Liver (tissue), 3 donors: ENCODE data around the gene SLC38A2.
"Not testable (repeated sequence)": the region's sequence is repeated elsewhere in the genome, so short reads cannot be mapped to it uniquely, and the experiment has no call there.

ENCODE experiments used
- HNF4G ChIP-seq: IDR thresholded peaks from 2 replicates; pipeline ENCODE4 v1.6.1; 2016; ENCODE audit warnings: antibody characterized with exemption
- TF ChIP-seq, protein P1 (sequence below): fragments of 150-350 bp; IDR thresholded peaks from 2 replicates; pipeline ENCODE4 v1.5.1; 2017; ENCODE audit warnings: improper control_type of control experiment, low read depth, low read length; ENCODE audit not compliant: missing input control
- TF ChIP-seq, protein P2 (sequence below): IDR thresholded peaks from 2 replicates; pipeline ENCODE4 v1.6.1; 2016; ENCODE audit warnings: antibody characterized with exemption
- donor health status: healthy.
- donor health status: healthy.

DNA sequence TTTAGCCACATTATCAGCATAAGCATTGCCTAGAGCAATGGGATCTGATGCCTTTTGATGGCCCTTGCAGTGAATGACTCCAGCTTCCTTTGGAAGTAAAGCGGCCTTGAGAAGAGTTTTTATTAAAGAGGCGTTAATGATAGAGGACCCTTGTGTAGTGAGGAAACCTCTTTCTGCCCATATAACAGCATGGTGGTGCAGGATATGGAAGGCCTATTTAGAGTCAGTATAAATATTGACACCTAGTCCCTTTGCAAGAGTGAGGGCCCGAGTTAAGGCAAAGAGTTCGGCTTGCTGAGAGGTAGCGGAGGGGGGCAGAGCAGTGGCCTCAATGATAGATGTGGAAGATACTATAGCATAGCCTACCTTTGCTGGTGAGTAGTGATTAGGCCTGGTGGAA lies 47.5 kb downstream of the SLC38A2 start:
- TF ChIP-seq HNF4G: not testable (repeated sequence)
- TF ChIP-seq, protein P1, sequence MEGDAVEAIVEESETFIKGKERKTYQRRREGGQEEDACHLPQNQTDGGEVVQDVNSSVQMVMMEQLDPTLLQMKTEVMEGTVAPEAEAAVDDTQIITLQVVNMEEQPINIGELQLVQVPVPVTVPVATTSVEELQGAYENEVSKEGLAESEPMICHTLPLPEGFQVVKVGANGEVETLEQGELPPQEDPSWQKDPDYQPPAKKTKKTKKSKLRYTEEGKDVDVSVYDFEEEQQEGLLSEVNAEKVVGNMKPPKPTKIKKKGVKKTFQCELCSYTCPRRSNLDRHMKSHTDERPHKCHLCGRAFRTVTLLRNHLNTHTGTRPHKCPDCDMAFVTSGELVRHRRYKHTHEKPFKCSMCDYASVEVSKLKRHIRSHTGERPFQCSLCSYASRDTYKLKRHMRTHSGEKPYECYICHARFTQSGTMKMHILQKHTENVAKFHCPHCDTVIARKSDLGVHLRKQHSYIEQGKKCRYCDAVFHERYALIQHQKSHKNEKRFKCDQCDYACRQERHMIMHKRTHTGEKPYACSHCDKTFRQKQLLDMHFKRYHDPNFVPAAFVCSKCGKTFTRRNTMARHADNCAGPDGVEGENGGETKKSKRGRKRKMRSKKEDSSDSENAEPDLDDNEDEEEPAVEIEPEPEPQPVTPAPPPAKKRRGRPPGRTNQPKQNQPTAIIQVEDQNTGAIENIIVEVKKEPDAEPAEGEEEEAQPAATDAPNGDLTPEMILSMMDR: not testable (repeated sequence)
- TF ChIP-seq, protein P2, sequence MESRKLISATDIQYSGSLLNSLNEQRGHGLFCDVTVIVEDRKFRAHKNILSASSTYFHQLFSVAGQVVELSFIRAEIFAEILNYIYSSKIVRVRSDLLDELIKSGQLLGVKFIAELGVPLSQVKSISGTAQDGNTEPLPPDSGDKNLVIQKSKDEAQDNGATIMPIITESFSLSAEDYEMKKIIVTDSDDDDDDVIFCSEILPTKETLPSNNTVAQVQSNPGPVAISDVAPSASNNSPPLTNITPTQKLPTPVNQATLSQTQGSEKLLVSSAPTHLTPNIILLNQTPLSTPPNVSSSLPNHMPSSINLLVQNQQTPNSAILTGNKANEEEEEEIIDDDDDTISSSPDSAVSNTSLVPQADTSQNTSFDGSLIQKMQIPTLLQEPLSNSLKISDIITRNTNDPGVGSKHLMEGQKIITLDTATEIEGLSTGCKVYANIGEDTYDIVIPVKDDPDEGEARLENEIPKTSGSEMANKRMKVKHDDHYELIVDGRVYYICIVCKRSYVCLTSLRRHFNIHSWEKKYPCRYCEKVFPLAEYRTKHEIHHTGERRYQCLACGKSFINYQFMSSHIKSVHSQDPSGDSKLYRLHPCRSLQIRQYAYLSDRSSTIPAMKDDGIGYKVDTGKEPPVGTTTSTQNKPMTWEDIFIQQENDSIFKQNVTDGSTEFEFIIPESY: not testable (repeated sequence)
